Stomach (tissue), 9 donors: ENCODE results near the gene THSD4. TPM values are rescaled to one million over a fixed set of nuclear protein-coding genes. Genes with fewer than 3 reads are reported as not detected.
A peak's percentile ranks its signal among the peaks of the same experiment; 100 is the strongest.

Experiments used
- DNase-seq, 2 donors: peaks; one replicate each; pipeline versions ENCODE4 v3.0.0 to v3.0.0-alpha.2; 2013 to 2019
- H3K27ac ChIP-seq, 5 donors: fragments of 200-600 bp in 4 of 5; sonication (generic) in 4 of 5; one replicate each; pipeline ENCODE4 v1.5.1; 2013 to 2019; ENCODE audit warnings: mild to moderate bottlenecking in 1 of 5, moderate library complexity in 1 of 5
- H3K27me3 ChIP-seq, 3 donors: fragments of 200-600 bp; sonication (generic); one replicate each; pipeline ENCODE4 v1.5.1; 2017 to 2019; ENCODE audit warnings: mixed run types in 1 of 3
- H3K36me3 ChIP-seq, 4 donors: fragments of 200-600 bp; sonication (generic); 1 replicate in 3 of 4; 2 replicates in 1 of 4; pipeline ENCODE4 v1.5.1; 2016 to 2019
- H3K4me1 ChIP-seq, 4 donors: fragments of 200-600 bp; sonication (generic); one replicate each; pipeline ENCODE4 v1.5.1; 2016 to 2019
- H3K4me3 ChIP-seq, 4 donors: fragments of 200-600 bp; sonication (generic) in 3 of 4; one replicate each; pipeline ENCODE4 v1.5.1; 2016 to 2019; ENCODE audit warnings: mild to moderate bottlenecking in 1 of 4
- H3K9me3 ChIP-seq, 4 donors: fragments of 200-600 bp; sonication (generic); one replicate each; pipeline ENCODE4 v1.5.1; 2016 to 2019
- CTCF ChIP-seq, 7 experiments: fragments of 450-650 bp in 4 of 7; fragments of 200-600 bp in 3 of 7; sonication (generic) in 3 of 7; IDR thresholded peaks; one replicate each; pipeline ENCODE4 v1.5.1; 2016 to 2019; ENCODE audit warnings: antibody characterized with exemption in 7 of 7, control low read depth in 2 of 7, mild to moderate bottlenecking in 1 of 7
- EP300 ChIP-seq: sonication (generic); formaldehyde crosslinking; IDR thresholded peaks from one replicate; pipeline ENCODE4 v1.6.1; 2017; ENCODE audit warnings: antibody characterized with exemption
- POLR2A ChIP-seq, 4 donors: fragments of 450-650 bp; IDR thresholded peaks; one replicate each; pipeline ENCODE4 v1.6.1; 2016; ENCODE audit warnings: antibody characterized with exemption in 4 of 4, control low read depth in 2 of 4, mild to moderate bottlenecking in 1 of 4, moderate library complexity in 1 of 4
- POLR2AphosphoS5 ChIP-seq, 3 donors: sonication (generic); formaldehyde crosslinking; IDR thresholded peaks; one replicate each; pipeline ENCODE4 v1.6.1; 2016; ENCODE audit warnings: antibody characterized with exemption in 3 of 3
- WGBS, 5 donors: extraction: QIAGEN DNeasy Blood & Tissue Kit in 3 of 5; methylation state at CpG; one replicate each; pipeline versions ENCODE4 v1.1.5 to v1.1.7; 2013 to 2018; 5-methylcytosine and 5-hydroxymethylcytosine counted together
- intact Hi-C: fragments of 100-400 bp; cut with DNase I; formaldehyde crosslinking; loops from one replicate; pipeline ENCODE4 v1.15.1; 2023; ENCODE audit warnings: low total_unique reads
- polyA plus RNA-seq, 3 donors: library from polyadenylated mRNA; stranded (reverse); fragments of 200-250 nt; gene quantifications; one replicate each; pipeline ENCODE4 v1.2.3, GENCODE V29; 2013
- total RNA-seq, 5 donors: library from RNA; depleted of rRNA; stranded (reverse); fragments of >200 nt; gene quantifications; one replicate each; pipeline versions ENCODE4 v1.1.0 to v1.2.3, GENCODE V29; 2014 to 2016
- donor health status: healthy with polysubstance abuse.
- donor health status: Bipolar disorder and iron deficiency.
- donor health status: healthy.

THSD4 gene
- total and polyA plus RNA-seq, 8 donors, result 1.8 to 79.4 (median 22.0) TPM

GRCh38 chr15:71290881-71291635, 175.8 kb downstream of the THSD4 start:
- TF ChIP-seq EP300 (no peak), POLR2AphosphoS5 (IDR thresholded peaks at IDR 0.05) (no peak), POLR2A (IDR thresholded peaks at IDR 0.05) (no peak), CTCF (IDR thresholded peaks at IDR 0.05) (no peak)
- no peak for DNase-seq
- intact Hi-C loops, result no loop called here
- 48 to 72% (median 72%) methylated on average over 2 of the region's 2 CpGs for WGBS, 5 donors
- no peak overlapping the region for H3K27ac ChIP-seq
- H3K4me1 ChIP-seq, result peaks cover 0 to 17% (median 5%) of the 10 kb centered on the region in 4 donors
- H3K36me3 ChIP-seq, result no peaks in the 10 kb centered on the region
- H3K4me3 ChIP-seq, result no peak overlapping the region
- H3K9me3 ChIP-seq, result no peaks in the 10 kb centered on the region
- no peaks in the 10 kb centered on the region for H3K27me3 ChIP-seq

- WGBS, 5 donors, result 81 to 100% (median 88%) methylated on average over 1 of the region's 1 CpG
These were observed 176.5 kb downstream of the THSD4 start for GRCh38 chr15:71291723-71292122.

GRCh38 chr15:71293723-71294122, 178.5 kb downstream of the THSD4 start:
- Histone ChIP-seq H3K9me3 (no peaks in the 10 kb centered on the region), H3K36me3 (no peaks in the 10 kb centered on the region), H3K27ac (no peak overlapping the region), H3K4me3 (no peak overlapping the region), H3K4me1 (peaks cover 0 to 8% (median 0%) of the 10 kb centered on the region in 4 donors), H3K27me3 (no peaks in the 10 kb centered on the region)
- intact Hi-C loops, result no loop called here
- TF ChIP-seq EP300 (no peak), POLR2AphosphoS5 (IDR thresholded peaks at IDR 0.05) (no peak), POLR2A (IDR thresholded peaks at IDR 0.05) (no peak), CTCF (IDR thresholded peaks at IDR 0.05) (no peak)
- 20 to 41% (median 27%) methylated on average over 2 of the region's 2 CpGs for WGBS, 5 donors
- no peak for DNase-seq

More at GRCh38 chr15:71291723-71292122, 176.5 kb downstream of the THSD4 start:
- Histone ChIP-seq H3K4me1 (peaks cover 0 to 17% (median 5%) of the 10 kb centered on the region in 4 donors), H3K27me3 (no peaks in the 10 kb centered on the region), H3K27ac (no peak overlapping the region), H3K36me3 (no peaks in the 10 kb centered on the region), H3K4me3 (no peak overlapping the region), H3K9me3 (no peaks in the 10 kb centered on the region)
- no peak for DNase-seq
- intact Hi-C loops, result no loop called here
- no peak for TF ChIP-seq POLR2AphosphoS5 (IDR thresholded peaks at IDR 0.05)
- TF ChIP-seq POLR2A (IDR thresholded peaks at IDR 0.05), result no peak
- TF ChIP-seq CTCF (IDR thresholded peaks at IDR 0.05), result no peak
- TF ChIP-seq EP300, result no peak

- WGBS, 5 donors, result 59 to 71% (median 66%) methylated on average over 12 of the region's 12 CpGs
- peak overlapping the region in 4 of 5 donors; percentile 27 to 53 (median 42) for H3K27ac ChIP-seq
- H3K9me3 ChIP-seq, result no peaks in the 10 kb centered on the region
- intact Hi-C loops, result no loop called here
- no peaks in the 10 kb centered on the region for H3K27me3 ChIP-seq
- no peaks in the 10 kb centered on the region for H3K36me3 ChIP-seq
- peaks cover 0 to 8% (median 0%) of the 10 kb centered on the region in 4 donors for H3K4me1 ChIP-seq
- no peak overlapping the region for H3K4me3 ChIP-seq
- DNase-seq, result no peak
- no peak for TF ChIP-seq POLR2A (IDR thresholded peaks at IDR 0.05)
- TF ChIP-seq POLR2AphosphoS5 (IDR thresholded peaks at IDR 0.05), result no peak
- no peak for TF ChIP-seq EP300
- TF ChIP-seq CTCF (IDR thresholded peaks at IDR 0.05), result no peak
These were observed 179.1 kb downstream of the THSD4 start for GRCh38 chr15:71294251-71294910.
